Hypothalamus (tissue), 51 donors: ENCODE measurements around the gene ING1.

Source experiments
- DNase-seq, 51 donors: peaks; one replicate each; lab custom pipeline; 2025; lab: John Stamatoyannopoulos, UW

The ING1 gene

GRCh38 chr13:110769097-110769496 lies 55.6 kb downstream of the ING1 start:
- DNase-seq = no peak

- DNase-seq = no peak
These were observed 57.2 kb downstream of the ING1 start for GRCh38 chr13:110770678-110771077.

- no peak for DNase-seq
These were observed 57.7 kb downstream of the ING1 start for GRCh38 chr13:110771194-110771593.

GRCh38 chr13:110772091-110772984 lies 58.8 kb downstream of the ING1 start:
- no peak for DNase-seq
